OCI-LY3 (cell line): ENCODE data around the gene B3GNT7.

Experiments
- CTCF ChIP-seq: fragments of 200-600, 300-600 bp; sonication (generic); IDR thresholded peaks from 2 replicates; pipeline ENCODE4 v1.5.1; 2014; ENCODE audit warnings: antibody characterized with exemption, low read length, low read depth
- EZH2phosphoT487 ChIP-seq: fragments of 200-600 bp; shearing (Covaris generic); IDR thresholded peaks from 2 replicates; pipeline ENCODE4 v1.6.1; 2018; ENCODE audit warnings: antibody characterized with exemption, mixed run types, low read depth

- TF ChIP-seq CTCF (no peak), EZH2phosphoT487 (no peak)
Measured at GRCh38 chr2:231431606-231432005, 36.1 kb downstream of the B3GNT7 start.
